Measurements from ENCODE around the gene APLP2.

DNA sequence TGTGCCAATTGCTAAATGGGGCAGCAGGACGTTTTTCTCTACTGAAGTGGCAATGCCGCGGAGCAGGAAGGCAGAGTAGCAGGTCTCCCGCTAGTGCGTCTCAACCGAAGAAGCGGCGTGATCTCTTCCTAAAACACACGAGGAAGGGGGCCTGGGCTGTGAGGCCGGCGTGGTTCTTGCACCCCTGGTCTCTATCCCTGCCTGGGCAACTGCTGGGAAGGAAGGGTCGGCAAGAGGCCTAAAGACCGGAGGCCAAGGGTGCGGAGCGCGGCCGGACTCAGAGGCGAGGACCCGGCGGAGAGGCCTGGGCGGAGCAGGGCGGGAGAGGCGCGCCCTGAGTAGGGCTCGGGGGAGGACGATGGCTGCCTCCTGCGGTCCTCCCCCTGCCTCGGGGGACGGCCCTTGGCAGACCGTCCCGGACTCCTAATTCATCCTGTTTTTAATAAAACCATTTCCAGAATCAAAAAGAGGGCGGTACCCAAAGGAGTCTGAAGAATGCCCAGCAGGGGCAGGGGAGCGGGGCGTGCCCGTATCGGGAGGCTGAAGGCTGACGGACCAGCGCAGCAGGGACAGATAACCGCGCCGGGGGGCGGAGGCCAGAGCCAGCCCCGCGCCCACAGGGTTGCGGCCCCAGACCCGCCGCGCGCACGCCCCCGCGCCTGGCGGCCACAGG, 572 bp upstream of the APLP2 start:
- no peak for TF ChIP-seq POLR2A (IDR thresholded peaks at IDR 0.05)
- TF ChIP-seq, protein P1, sequence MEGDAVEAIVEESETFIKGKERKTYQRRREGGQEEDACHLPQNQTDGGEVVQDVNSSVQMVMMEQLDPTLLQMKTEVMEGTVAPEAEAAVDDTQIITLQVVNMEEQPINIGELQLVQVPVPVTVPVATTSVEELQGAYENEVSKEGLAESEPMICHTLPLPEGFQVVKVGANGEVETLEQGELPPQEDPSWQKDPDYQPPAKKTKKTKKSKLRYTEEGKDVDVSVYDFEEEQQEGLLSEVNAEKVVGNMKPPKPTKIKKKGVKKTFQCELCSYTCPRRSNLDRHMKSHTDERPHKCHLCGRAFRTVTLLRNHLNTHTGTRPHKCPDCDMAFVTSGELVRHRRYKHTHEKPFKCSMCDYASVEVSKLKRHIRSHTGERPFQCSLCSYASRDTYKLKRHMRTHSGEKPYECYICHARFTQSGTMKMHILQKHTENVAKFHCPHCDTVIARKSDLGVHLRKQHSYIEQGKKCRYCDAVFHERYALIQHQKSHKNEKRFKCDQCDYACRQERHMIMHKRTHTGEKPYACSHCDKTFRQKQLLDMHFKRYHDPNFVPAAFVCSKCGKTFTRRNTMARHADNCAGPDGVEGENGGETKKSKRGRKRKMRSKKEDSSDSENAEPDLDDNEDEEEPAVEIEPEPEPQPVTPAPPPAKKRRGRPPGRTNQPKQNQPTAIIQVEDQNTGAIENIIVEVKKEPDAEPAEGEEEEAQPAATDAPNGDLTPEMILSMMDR (IDR thresholded peaks at IDR 0.05) = peak in 1 of 7 experiments; percentile 8
